ENCODE results near the gene LRBA. TPM values are rescaled to one million over a fixed set of nuclear protein-coding genes. Genes with fewer than 3 reads are reported as not detected.

The LRBA gene
- total RNA-seq, 1 experiment from 2014 or later, result 55.3 TPM

DNA sequence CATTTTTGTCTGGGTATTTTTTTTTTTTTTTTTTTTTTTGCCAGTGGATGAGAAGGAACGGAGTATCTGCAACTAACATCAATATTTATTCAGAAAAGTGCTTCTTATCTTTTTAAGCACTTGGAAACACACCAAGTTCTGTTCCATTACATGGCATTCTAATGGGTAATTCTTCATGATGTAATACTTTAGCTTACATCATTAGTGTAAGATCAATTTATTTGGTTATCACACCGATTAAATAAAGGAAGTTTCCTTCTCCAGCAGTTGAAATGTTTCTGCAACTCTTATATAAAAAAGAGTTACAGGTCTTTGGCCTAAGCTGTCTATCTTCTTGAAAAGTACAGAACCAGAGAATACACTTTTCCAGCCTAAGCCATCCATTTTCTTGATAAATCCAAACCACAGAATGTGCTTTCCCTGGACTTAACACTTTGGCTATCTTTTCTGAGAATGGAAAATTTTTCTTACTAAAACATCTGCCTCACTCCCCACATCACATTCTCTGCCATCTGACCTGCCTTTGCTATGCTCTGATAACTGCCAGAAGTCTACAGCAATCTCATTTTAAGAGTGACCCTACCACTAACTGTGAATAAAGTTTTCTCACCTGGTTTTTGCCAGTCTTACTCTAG lies 625.1 kb downstream of the LRBA start:
- H3K9me3 Mint-ChIP-seq, result no peaks in the 10 kb centered on the region; a peak in 2 of 5 replicates
- Histone ChIP-seq H3K23ac (ENCODE audit: insufficient read length, low read depth, low read length) (no peak overlapping the region), H3K4ac (ENCODE audit: low read depth, low read length) (no peak overlapping the region), H3K79me1 (ENCODE audit: insufficient read depth, low read depth, low read length, poor library complexity, severe bottlenecking) (no peaks in the 10 kb centered on the region), H3K9me3 (ENCODE audit: control insufficient read depth, low read depth, low read length) (no peaks in the 10 kb centered on the region), H2BK20ac (ENCODE audit: low read depth, low read length, poor library complexity, severe bottlenecking) (no peak overlapping the region), H3T11ph (ENCODE audit: low read length) (no peak overlapping the region), H3K27ac (ENCODE audit: insufficient read length, low read depth, low read length) (no peak overlapping the region), H2AFZ (ENCODE audit: low read length) (no peak overlapping the region), H3K79me2 (ENCODE audit: insufficient read depth, low read length) (no peaks in the 10 kb centered on the region), H3K27me3 (ENCODE audit: insufficient read depth, low read length) (no peaks in the 10 kb centered on the region), H2AK5ac (ENCODE audit: insufficient read length, low read length) (no peak overlapping the region), H3K18ac (ENCODE audit: insufficient read length, low read depth, low read length) (no peak overlapping the region), H2BK5ac (ENCODE audit: insufficient read length, low read length) (no peak overlapping the region), H3K9ac (ENCODE audit: extremely low read depth, insufficient read length, low read length) (no peak overlapping the region), H4K8ac (replicated peaks; ENCODE audit: insufficient read length, low read depth, low read length) (no peak overlapping the region), H3K14ac (ENCODE audit: insufficient read depth, low read length) (no peak overlapping the region), H4K5ac (ENCODE audit: insufficient read length, low read depth, low read length) (no peak overlapping the region), H3K23me2 (ENCODE audit: insufficient read length, low read depth, low read length, poor library complexity, severe bottlenecking) (no peaks in the 10 kb centered on the region), H3K56ac (ENCODE audit: insufficient read length, low read depth, low read length) (no peak overlapping the region), H4K91ac (ENCODE audit: insufficient read length, low read depth, low read length) (no peak overlapping the region), H3K4me2 (ENCODE audit: insufficient read depth, insufficient read length, low read length) (no peak overlapping the region), H2BK12ac (ENCODE audit: insufficient read length, low read depth, low read length) (no peak overlapping the region), H4K20me1 (ENCODE audit: control insufficient read depth, insufficient read depth, insufficient read length) (no peaks in the 10 kb centered on the region), H3K4me1 (ENCODE audit: insufficient read depth, low read length) (no peaks in the 10 kb centered on the region; the same call in 1 of the 2 replicates), H2BK120ac (ENCODE audit: low read depth, low read length, poor library complexity, severe bottlenecking) (no peak overlapping the region), H2BK15ac (ENCODE audit: low read depth, low read length) (no peak overlapping the region)
- H3K36me3 Mint-ChIP-seq (ENCODE audit: insufficient read depth in 1 of 3, low read depth in 3 of 3), result peaks cover 3 to 5% (median 4%) of the 10 kb centered on the region in 3 experiments; a peak in 4 of 7 replicates
- H3K27me3 Mint-ChIP-seq (ENCODE audit: low read depth), result no peaks in the 10 kb centered on the region
- DNase-seq, result no peak
- H3K4me1 Mint-ChIP-seq, result peaks cover 7 to 16% of the 10 kb centered on the region in 2 experiments
- TF ChIP-seq, protein P1, sequence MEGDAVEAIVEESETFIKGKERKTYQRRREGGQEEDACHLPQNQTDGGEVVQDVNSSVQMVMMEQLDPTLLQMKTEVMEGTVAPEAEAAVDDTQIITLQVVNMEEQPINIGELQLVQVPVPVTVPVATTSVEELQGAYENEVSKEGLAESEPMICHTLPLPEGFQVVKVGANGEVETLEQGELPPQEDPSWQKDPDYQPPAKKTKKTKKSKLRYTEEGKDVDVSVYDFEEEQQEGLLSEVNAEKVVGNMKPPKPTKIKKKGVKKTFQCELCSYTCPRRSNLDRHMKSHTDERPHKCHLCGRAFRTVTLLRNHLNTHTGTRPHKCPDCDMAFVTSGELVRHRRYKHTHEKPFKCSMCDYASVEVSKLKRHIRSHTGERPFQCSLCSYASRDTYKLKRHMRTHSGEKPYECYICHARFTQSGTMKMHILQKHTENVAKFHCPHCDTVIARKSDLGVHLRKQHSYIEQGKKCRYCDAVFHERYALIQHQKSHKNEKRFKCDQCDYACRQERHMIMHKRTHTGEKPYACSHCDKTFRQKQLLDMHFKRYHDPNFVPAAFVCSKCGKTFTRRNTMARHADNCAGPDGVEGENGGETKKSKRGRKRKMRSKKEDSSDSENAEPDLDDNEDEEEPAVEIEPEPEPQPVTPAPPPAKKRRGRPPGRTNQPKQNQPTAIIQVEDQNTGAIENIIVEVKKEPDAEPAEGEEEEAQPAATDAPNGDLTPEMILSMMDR (conservative IDR thresholded peaks at IDR 0.05), result no peak
- H3K27ac Mint-ChIP-seq, result 0 out of 7 replicates have a peak overlapping the region, but pooled peaks of 1 of the 3 experiments have one; percentile 11
- no peak overlapping the region for H3K4me3 Mint-ChIP-seq
- no CpG with 5 or more reads among the region's 2 CpGs for WGBS (ENCODE audit: extremely low coverage, insufficient read length, low lambda C conversion rate)
